Gastroesophageal sphincter (tissue), 4 donors: ENCODE data around the gene EPM2A. TPM values are rescaled to one million over a fixed set of nuclear protein-coding genes. Genes with fewer than 3 reads are reported as not detected.

Experiments used
- ATAC-seq: fragments of 150-250 bp; one replicate; pipeline ENCODE4 v1.9.1; 2016; ENCODE audit warnings: mild to moderate bottlenecking, moderate library complexity
- H3K27ac ChIP-seq, 4 donors: fragments of 200-600 bp; sonication (generic) in 3 of 4; 1 replicate in 3 of 4; 2 replicates in 1 of 4; pipeline ENCODE4 v1.5.1; 2016 to 2019
- H3K27me3 ChIP-seq: fragments of 200-600 bp; sonication (generic); one replicate; pipeline ENCODE4 v1.5.1; 2019
- H3K36me3 ChIP-seq, 2 donors: fragments of 200-600 bp; sonication (generic); one replicate each; pipeline ENCODE4 v1.5.1; 2019; ENCODE audit warnings: control low read depth in 1 of 2
- H3K4me1 ChIP-seq, 3 donors: fragments of 200-600 bp; sonication (generic); 1 replicate in 2 of 3; 2 replicates in 1 of 3; pipeline ENCODE4 v1.5.1; 2016 to 2019; ENCODE audit warnings: control low read depth in 2 of 3
- H3K4me3 ChIP-seq, 2 donors: fragments of 200-600 bp; sonication (generic); one replicate each; pipeline ENCODE4 v1.5.1; 2019; ENCODE audit warnings: mild to moderate bottlenecking in 1 of 2, moderate library complexity in 1 of 2
- H3K9me3 ChIP-seq, 3 donors: fragments of 200-600 bp; sonication (generic); one replicate each; pipeline ENCODE4 v1.5.1; 2017 to 2019; ENCODE audit warnings: control low read depth in 2 of 3
- EP300 ChIP-seq: sonication (generic); formaldehyde crosslinking; IDR thresholded peaks from one replicate; pipeline ENCODE4 v1.6.1; 2017; ENCODE audit warnings: antibody characterized with exemption, mild to moderate bottlenecking
- POLR2A ChIP-seq, 2 donors: fragments of 450-650 bp; IDR thresholded peaks; one replicate each; pipeline ENCODE4 v1.6.1; 2017; ENCODE audit warnings: antibody characterized with exemption in 2 of 2, mild to moderate bottlenecking in 2 of 2, moderate library complexity in 1 of 2
- POLR2AphosphoS5 ChIP-seq: sonication (generic); formaldehyde crosslinking; IDR thresholded peaks from one replicate; pipeline ENCODE4 v1.6.1; 2017; ENCODE audit warnings: antibody characterized with exemption
- WGBS, 2 donors: methylation state at CpG; one replicate each; pipeline ENCODE4 v1.1.5; 2018; ENCODE audit warnings: low coverage in 1 of 2; 5-methylcytosine and 5-hydroxymethylcytosine counted together
- total RNA-seq, 4 donors: library from RNA; depleted of rRNA; stranded (reverse); fragments of >200 nt; gene quantifications; one replicate each; pipeline ENCODE4 v1.1.0, GENCODE V29; 2016
- TF ChIP-seq, protein P1 (sequence below), 4 experiments: fragments of 200-600 bp in 2 of 4; fragments of 450-650 bp in 2 of 4; sonication (generic) in 1 of 4; IDR thresholded peaks; one replicate each; pipeline ENCODE4 v1.5.1; 2017 to 2019; ENCODE audit warnings: antibody characterized with exemption in 4 of 4, mild to moderate bottlenecking in 2 of 4, moderate library complexity in 2 of 4

Gene EPM2A
- total RNA-seq = 10 to 100 TPM; 53.7 to 83.7 (median 77.1) TPM

DNA sequence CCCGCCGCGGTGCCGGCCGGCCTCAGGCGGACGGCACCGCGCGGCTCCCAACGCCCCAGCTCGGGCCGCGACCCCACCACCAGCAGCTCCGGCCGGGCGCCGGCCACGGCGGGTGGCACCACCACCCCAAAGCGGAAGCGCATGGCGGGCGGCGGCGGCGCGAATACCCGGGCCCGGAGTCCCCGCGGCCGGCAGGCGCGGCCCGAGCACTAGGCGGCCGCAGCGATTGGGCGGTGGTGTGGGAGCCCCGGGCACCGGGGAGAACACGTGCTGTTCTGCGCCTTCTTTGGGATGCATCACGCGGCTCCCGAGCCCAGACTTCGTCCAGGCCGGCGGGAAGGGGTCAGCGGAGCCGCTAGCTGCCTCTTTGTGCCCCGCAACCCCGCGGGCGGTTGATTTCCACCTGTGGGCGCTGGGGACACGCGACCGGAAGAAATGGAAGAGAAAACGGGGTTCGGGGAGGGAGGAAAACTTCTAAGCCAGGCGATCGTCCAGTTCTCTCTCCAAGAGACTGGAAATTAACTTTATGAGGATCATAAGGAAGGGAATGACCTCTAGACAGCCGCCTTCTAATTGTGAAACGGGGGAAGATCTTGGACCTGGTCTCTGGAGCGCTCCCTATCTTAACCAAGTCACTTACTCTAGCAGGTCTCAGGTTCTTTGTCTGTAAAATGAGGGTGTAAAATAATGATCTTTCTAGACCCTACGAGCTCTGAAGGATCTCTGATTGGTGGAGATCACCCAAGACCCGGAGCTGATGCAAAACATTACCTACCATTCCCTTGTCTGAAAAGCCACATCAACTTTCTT lies at the start of gene EPM2A:
Gene EPM2A (minus strand): TSS at position 165 of the 810 bp plus-strand sequence. CDS start 22 bp downstream, at position 143.
- 0 to 3% methylated on average over 5 to 9 of the region's 69 CpGs for WGBS, 2 donors
- H3K27me3 ChIP-seq = no peaks in the 10 kb centered on the region
- H3K4me3 ChIP-seq = peak within 1 kb of the TSS; percentile 70 to 83
- TF ChIP-seq, protein P1, sequence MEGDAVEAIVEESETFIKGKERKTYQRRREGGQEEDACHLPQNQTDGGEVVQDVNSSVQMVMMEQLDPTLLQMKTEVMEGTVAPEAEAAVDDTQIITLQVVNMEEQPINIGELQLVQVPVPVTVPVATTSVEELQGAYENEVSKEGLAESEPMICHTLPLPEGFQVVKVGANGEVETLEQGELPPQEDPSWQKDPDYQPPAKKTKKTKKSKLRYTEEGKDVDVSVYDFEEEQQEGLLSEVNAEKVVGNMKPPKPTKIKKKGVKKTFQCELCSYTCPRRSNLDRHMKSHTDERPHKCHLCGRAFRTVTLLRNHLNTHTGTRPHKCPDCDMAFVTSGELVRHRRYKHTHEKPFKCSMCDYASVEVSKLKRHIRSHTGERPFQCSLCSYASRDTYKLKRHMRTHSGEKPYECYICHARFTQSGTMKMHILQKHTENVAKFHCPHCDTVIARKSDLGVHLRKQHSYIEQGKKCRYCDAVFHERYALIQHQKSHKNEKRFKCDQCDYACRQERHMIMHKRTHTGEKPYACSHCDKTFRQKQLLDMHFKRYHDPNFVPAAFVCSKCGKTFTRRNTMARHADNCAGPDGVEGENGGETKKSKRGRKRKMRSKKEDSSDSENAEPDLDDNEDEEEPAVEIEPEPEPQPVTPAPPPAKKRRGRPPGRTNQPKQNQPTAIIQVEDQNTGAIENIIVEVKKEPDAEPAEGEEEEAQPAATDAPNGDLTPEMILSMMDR (IDR thresholded peaks at IDR 0.05) = peak in 3 of 4 experiments; percentile 11 to 53 (median 42)
- TF ChIP-seq POLR2A (IDR thresholded peaks at IDR 0.05) = peak; percentile 63 to 72
- peak; percentile 88 for TF ChIP-seq POLR2AphosphoS5
- TF ChIP-seq EP300 = no peak
- peak within 1 kb of the TSS; percentile 94 to 98 (median 97) for H3K27ac ChIP-seq
- ATAC-seq = peak; percentile 92
- H3K9me3 ChIP-seq = no peaks in the 10 kb centered on the region
- H3K4me1 ChIP-seq = peaks cover 2 to 62% (median 7%) of the 10 kb centered on the region in 3 donors
- no peaks in the 10 kb centered on the region for H3K36me3 ChIP-seq

DNA sequence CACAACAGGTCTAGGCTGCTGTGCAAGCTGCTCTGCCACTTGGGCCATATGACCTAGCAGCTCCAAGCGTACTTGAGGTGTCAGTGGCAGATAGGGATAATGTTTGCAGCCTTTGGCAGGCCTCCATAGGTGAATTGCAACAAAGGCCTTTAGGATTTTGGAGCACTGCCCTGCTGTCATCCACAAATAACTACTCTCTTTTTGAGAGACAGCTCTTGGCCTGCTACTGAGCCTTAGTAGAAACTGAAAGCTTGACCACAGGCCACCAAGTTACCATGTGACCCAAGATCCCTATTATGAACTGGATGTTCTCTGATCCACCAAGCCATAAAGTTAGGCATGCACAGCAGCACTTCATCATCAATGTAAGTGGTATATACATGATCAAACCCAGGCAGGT lies 49.4 kb upstream of the EPM2A start:
- no peaks in the 10 kb centered on the region for H3K27me3 ChIP-seq
- 56% methylated on average over 1 of the region's 1 CpG; no CpG with 5 or more reads in 1 of the 2 donors for WGBS, 2 donors
- H3K27ac ChIP-seq = no peak overlapping the region
- peaks cover 0 to 23% (median 0%) of the 10 kb centered on the region in 3 donors for H3K4me1 ChIP-seq
- H3K9me3 ChIP-seq = peaks cover 0 to 8% (median 0%) of the 10 kb centered on the region in 3 donors
- TF ChIP-seq POLR2A (IDR thresholded peaks at IDR 0.05) = no peak
- TF ChIP-seq EP300 = no peak
- TF ChIP-seq, protein P1 (IDR thresholded peaks at IDR 0.05) = no peak
- H3K4me3 ChIP-seq = no peak overlapping the region
- peaks cover 0 to 12% of the 10 kb centered on the region in 2 donors for H3K36me3 ChIP-seq
- ATAC-seq = no peak

DNA sequence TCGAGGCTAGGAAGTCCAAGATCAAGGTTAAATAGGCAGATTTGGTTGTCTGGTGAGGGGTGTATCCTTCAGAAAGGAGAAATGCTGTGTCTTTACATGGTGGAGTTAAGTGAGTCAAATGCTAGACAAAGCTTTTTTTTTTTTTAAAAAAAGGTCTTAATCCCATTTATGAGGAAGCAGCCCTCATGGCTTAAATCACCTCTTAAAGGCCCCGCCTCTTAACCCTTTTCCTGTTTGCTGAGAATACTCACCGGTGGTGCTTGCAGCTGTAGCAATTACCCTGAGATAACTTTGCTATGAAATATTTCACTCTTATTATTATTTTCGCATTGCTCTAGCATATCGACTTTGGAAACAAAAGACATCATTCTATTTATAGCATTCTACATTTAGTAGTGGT lies 48.5 kb upstream of the EPM2A start:
- H3K27ac ChIP-seq = no peak overlapping the region
- TF ChIP-seq POLR2AphosphoS5 (no peak), EP300 (no peak), POLR2A (IDR thresholded peaks at IDR 0.05) (no peak)
- TF ChIP-seq, protein P1 (IDR thresholded peaks at IDR 0.05) = no peak
- peaks cover 0 to 14% (median 0%) of the 10 kb centered on the region in 3 donors for H3K4me1 ChIP-seq
- WGBS, 2 donors = 80 to 89% methylated on average over 5 of the region's 5 CpGs
- peaks cover 0 to 12% of the 10 kb centered on the region in 2 donors for H3K36me3 ChIP-seq
- no peaks in the 10 kb centered on the region for H3K27me3 ChIP-seq
- peaks cover 0 to 8% (median 0%) of the 10 kb centered on the region in 3 donors for H3K9me3 ChIP-seq
- ATAC-seq = no peak
- H3K4me3 ChIP-seq = no peak overlapping the region

DNA sequence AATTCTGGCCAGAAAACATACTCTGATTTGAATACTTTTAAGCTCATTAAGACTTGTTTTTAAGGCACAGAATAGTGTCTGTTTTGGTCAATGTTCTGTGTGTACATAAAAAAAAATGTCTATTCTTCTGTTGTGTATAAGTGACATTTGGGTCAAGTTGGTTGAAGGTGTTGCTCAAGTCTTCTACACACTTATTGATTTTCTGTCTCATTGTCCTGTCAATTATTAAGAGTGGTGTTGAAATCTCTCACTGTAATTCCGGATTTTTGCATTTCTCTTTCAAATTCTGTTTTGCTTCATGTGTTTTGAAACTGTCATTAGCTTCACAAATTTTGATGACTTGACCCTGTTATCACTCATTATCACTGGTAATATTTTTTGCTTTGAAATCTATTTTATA lies 37.5 kb upstream of the EPM2A start:
- H3K9me3 ChIP-seq = peaks cover 0 to 22% (median 0%) of the 10 kb centered on the region in 3 donors
- H3K27me3 ChIP-seq = no peaks in the 10 kb centered on the region
- TF ChIP-seq, protein P1 (IDR thresholded peaks at IDR 0.05) = no peak
- no peak for TF ChIP-seq POLR2A (IDR thresholded peaks at IDR 0.05)
- no peak for TF ChIP-seq POLR2AphosphoS5
- no peak for TF ChIP-seq EP300
- ATAC-seq = no peak
- WGBS, 2 donors = 76 to 90% methylated on average over 1 of the region's 1 CpG
- H3K4me1 ChIP-seq = no peaks in the 10 kb centered on the region
- no peaks in the 10 kb centered on the region for H3K36me3 ChIP-seq
- no peak overlapping the region for H3K27ac ChIP-seq
- H3K4me3 ChIP-seq = no peak overlapping the region

DNA sequence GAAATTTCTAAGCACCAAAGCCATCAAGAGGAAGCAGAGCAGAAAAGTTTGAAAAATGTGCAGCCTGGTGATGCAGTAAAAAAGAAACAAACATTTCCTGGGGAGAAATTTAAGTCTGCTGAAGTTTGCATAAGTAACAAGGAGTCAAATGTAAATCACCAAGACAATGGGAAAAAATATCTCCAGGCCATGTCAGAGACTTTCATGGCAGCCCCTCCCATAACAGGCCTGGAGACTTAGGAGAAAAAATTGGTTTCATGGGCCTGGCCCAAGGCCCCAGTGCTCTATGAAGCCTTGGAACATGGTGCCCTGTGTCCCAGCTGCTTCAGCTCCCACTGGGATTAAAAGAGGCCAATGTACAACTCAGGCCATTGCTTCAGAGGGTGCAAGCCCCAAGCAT lies 30.1 kb upstream of the EPM2A start:
- TF ChIP-seq POLR2A (IDR thresholded peaks at IDR 0.05) (no peak), EP300 (no peak), POLR2AphosphoS5 (no peak)
- TF ChIP-seq, protein P1 (IDR thresholded peaks at IDR 0.05) = no peak
- Histone ChIP-seq H3K27ac (no peak overlapping the region), H3K27me3 (no peaks in the 10 kb centered on the region), H3K4me1 (no peaks in the 10 kb centered on the region), H3K36me3 (no peaks in the 10 kb centered on the region), H3K4me3 (no peak overlapping the region), H3K9me3 (no peaks in the 10 kb centered on the region)
- ATAC-seq = no peak
